HEK293 (cell line): ENCODE results near the gene PHETA2.

Experiments
- BCL11B ChIP-seq: fragments of 450-650 bp; formaldehyde crosslinking; IDR thresholded peaks from 2 replicates; pipeline ENCODE4 v1.5.1; 2016; ENCODE audit warnings: low read depth, missing biosample characterization, missing genetic modification characterization
- FEZF1 ChIP-seq: fragments of 450-650 bp; formaldehyde crosslinking; IDR thresholded peaks from 2 replicates; pipeline ENCODE4 v1.5.1; 2016; ENCODE audit warnings: missing biosample characterization, missing genetic modification characterization
- GLIS2 ChIP-seq: fragments of 450-650 bp; formaldehyde crosslinking; IDR thresholded peaks from 2 replicates; pipeline ENCODE4 v1.5.1; 2016; ENCODE audit warnings: missing biosample characterization, missing genetic modification characterization
- HOXC10 ChIP-seq: sonication (generic); formaldehyde crosslinking; IDR thresholded peaks from 2 replicates; pipeline ENCODE4 v1.8.1; 2023; ENCODE audit warnings: mild to moderate bottlenecking, missing genetic modification reagents
- KLF8 ChIP-seq: fragments of 450-650 bp; formaldehyde crosslinking; IDR thresholded peaks from 2 replicates; pipeline ENCODE4 v1.5.1; 2016; ENCODE audit warnings: missing biosample characterization, missing genetic modification characterization
- PRDM1 ChIP-seq: fragments of 450-650 bp; formaldehyde crosslinking; IDR thresholded peaks from 2 replicates; pipeline ENCODE4; 2016; ENCODE audit warnings: missing biosample characterization, missing genetic modification characterization
- SCRT2 ChIP-seq: fragments of 450-650 bp; formaldehyde crosslinking; IDR thresholded peaks from 2 replicates; pipeline ENCODE4 v1.5.1; 2016; ENCODE audit warnings: missing biosample characterization, missing genetic modification characterization
- TCF7L2 ChIP-seq: IDR thresholded peaks from 2 replicates; pipeline ENCODE4 v1.6.1; 2011; ENCODE audit warnings: low read depth, mild to moderate bottlenecking, inconsistent platforms, low read length, moderate library complexity, borderline replicate concordance
- TRIM28 ChIP-seq: IDR thresholded peaks from 2 replicates; pipeline ENCODE4 v1.6.1; 2011; ENCODE audit warnings: low read length, control low read depth, borderline replicate concordance
- ZBTB1 ChIP-seq: fragments of 450-650 bp; formaldehyde crosslinking; IDR thresholded peaks from 2 replicates; pipeline ENCODE4 v1.5.1; 2016; ENCODE audit warnings: missing biosample characterization, missing genetic modification characterization
- ZBTB7A ChIP-seq: fragments of 450-650 bp; formaldehyde crosslinking; IDR thresholded peaks from 2 replicates; pipeline ENCODE4 v1.5.1; 2016; ENCODE audit warnings: low read depth, missing biosample characterization, missing genetic modification characterization
- ZFP37 ChIP-seq: fragments of 450-650 bp; formaldehyde crosslinking; IDR thresholded peaks from 2 replicates; pipeline ENCODE4 v1.5.1; 2016; ENCODE audit warnings: missing biosample characterization, missing genetic modification characterization
- ZIC2 ChIP-seq: fragments of 450-650 bp; formaldehyde crosslinking; IDR thresholded peaks from 2 replicates; pipeline ENCODE4 v1.5.1; 2016; ENCODE audit warnings: missing biosample characterization, missing genetic modification characterization
- ZNF155 ChIP-seq: fragments of 450-650 bp; formaldehyde crosslinking; IDR thresholded peaks from 2 replicates; pipeline ENCODE4 v1.5.1; 2016; ENCODE audit warnings: missing biosample characterization, missing genetic modification characterization
- ZNF184 ChIP-seq: fragments of 450-650 bp; IDR thresholded peaks from 2 replicates; pipeline ENCODE4 v1.5.1; 2018; ENCODE audit warnings: missing biosample characterization, mild to moderate bottlenecking, missing genetic modification characterization
- ZNF335 ChIP-seq: fragments of 450-650 bp; formaldehyde crosslinking; conservative IDR thresholded peaks from 2 replicates; pipeline ENCODE4 v1.5.1; 2016; ENCODE audit warnings: missing biosample characterization, missing genetic modification characterization
- ZNF341 ChIP-seq: fragments of 450-650 bp; formaldehyde crosslinking; IDR thresholded peaks from 2 replicates; pipeline ENCODE4; 2016; ENCODE audit warnings: low read depth, missing biosample characterization, missing genetic modification characterization
- ZNF391 ChIP-seq: fragments of 450-650 bp; formaldehyde crosslinking; IDR thresholded peaks from 2 replicates; pipeline ENCODE4 v1.5.1; 2016; ENCODE audit warnings: low read depth, missing biosample characterization, missing genetic modification characterization, borderline replicate concordance
- ZNF394 ChIP-seq: fragments of 450-650 bp; formaldehyde crosslinking; IDR thresholded peaks from 2 replicates; pipeline ENCODE4 v1.5.1; 2016; ENCODE audit warnings: missing biosample characterization, missing genetic modification characterization, mild to moderate bottlenecking, moderate library complexity, borderline replicate concordance
- ZNF561 ChIP-seq: fragments of 450-650 bp; IDR thresholded peaks from 2 replicates; pipeline ENCODE4 v1.5.1; 2018; ENCODE audit warnings: missing biosample characterization, missing genetic modification characterization, borderline replicate concordance
- ZNF610 ChIP-seq: fragments of 450-650 bp; formaldehyde crosslinking; IDR thresholded peaks from 2 replicates; pipeline ENCODE4 v1.5.1; 2016; ENCODE audit warnings: missing biosample characterization, missing genetic modification characterization, borderline replicate concordance
- ZNF654 ChIP-seq: fragments of 450-650 bp; formaldehyde crosslinking; IDR thresholded peaks from 2 replicates; pipeline ENCODE4 v1.5.1; 2016; ENCODE audit warnings: low read depth, missing biosample characterization, missing genetic modification characterization
- ZNF777 ChIP-seq: fragments of 450-650 bp; formaldehyde crosslinking; IDR thresholded peaks from 2 replicates; pipeline ENCODE4 v1.5.1; 2017; ENCODE audit warnings: missing biosample characterization, missing genetic modification characterization, borderline replicate concordance
- ZSCAN30 ChIP-seq: fragments of 450-650 bp; IDR thresholded peaks from 2 replicates; pipeline ENCODE4 v1.5.1; 2018; ENCODE audit warnings: missing biosample characterization, mild to moderate bottlenecking, missing genetic modification characterization, moderate library complexity
- TF ChIP-seq, protein P1 (sequence below): fragments of 450-650 bp; formaldehyde crosslinking; IDR thresholded peaks from 2 replicates; pipeline ENCODE4 v1.5.1; 2016; ENCODE audit warnings: missing biosample characterization, missing genetic modification characterization
- TF ChIP-seq, protein P2 (sequence below): fragments of 450-650 bp; formaldehyde crosslinking; IDR thresholded peaks from 2 replicates; pipeline ENCODE4 v1.5.1; 2016; ENCODE audit warnings: missing biosample characterization, missing genetic modification characterization
- TF ChIP-seq, protein P3 (sequence below): fragments of 450-650 bp; formaldehyde crosslinking; IDR thresholded peaks from 2 replicates; pipeline ENCODE4 v1.5.1; 2016; ENCODE audit warnings: missing biosample characterization, missing genetic modification characterization
- TF ChIP-seq, protein P4 (sequence below): fragments of 450-650 bp; formaldehyde crosslinking; optimal IDR thresholded peaks from 2 replicates; pipeline ENCODE3; 2016; ENCODE audit warnings: missing biosample characterization, mild to moderate bottlenecking, missing genetic modification characterization
- TF ChIP-seq, protein P5 (sequence below): fragments of 450-650 bp; formaldehyde crosslinking; IDR thresholded peaks from 2 replicates; pipeline ENCODE4 v1.5.1; 2016; ENCODE audit warnings: missing biosample characterization, missing genetic modification characterization

The PHETA2 gene

DNA sequence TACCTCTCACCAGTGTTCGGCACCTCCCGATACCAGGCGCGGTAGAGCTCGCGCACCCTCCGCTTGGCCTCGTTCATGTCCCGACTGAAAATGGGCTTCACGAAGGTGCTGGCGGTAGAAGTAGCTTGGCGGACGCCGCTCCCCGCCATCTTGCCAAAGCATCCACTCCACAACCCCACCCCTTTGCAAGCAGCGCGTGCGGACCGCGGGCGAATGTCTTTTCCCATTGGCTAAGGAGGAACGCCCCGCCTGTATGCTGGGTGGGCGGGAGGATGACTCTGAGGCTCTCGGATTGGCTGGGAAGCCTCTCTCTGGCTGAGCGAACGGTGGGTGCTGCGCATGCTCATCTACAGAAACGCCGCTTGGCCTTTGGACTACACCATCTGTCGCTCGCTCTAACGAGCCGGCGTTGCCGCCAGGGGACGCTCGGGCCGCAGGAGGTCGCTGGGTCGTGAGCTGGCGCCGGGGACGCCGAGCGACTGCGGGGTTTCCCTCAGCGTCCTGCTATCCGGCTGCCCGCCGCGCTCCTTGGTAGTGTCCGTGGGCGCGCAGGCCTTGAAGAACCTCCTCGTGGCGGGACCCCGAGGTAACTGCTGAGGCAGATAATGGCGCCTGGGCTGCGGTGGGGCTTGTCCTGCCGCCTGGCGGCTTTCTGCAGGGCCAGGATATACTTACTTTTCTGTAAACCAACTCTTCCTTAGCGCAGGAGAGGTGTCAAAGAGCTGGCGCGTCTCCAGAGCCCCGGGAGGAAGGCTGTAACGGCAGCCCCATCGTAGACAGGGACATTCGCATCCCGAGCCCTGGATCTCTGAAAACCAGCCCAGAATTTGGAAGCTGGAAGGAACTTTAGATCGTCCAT, 16.8 kb downstream of the PHETA2 start, which contains the start of gene NDUFA6 (continued):
- TF ChIP-seq ZNF777 (tag by site-specific recombination) = 0 out of 2 replicates have a peak, but pooled peaks have one; percentile 54
- peak; percentile 72 for TF ChIP-seq TRIM28
- TF ChIP-seq ZNF610 (tag by site-specific recombination) = peak; percentile 24; the same call in 1 of the 2 replicates
- peak; percentile 93 for TF ChIP-seq ZIC2 (tag by site-specific recombination)
- TF ChIP-seq ZNF394 = peak; percentile 21; the same call in 1 of the 2 replicates
- peak; percentile 66; the same call in 1 of the 2 replicates for TF ChIP-seq ZNF561
- no peak for TF ChIP-seq ZBTB1
- peak; percentile 40; the same call in 1 of the 2 replicates for TF ChIP-seq ZNF184
- peak; percentile 43; the same call in 1 of the 2 replicates for TF ChIP-seq TCF7L2
- TF ChIP-seq, protein P1, sequence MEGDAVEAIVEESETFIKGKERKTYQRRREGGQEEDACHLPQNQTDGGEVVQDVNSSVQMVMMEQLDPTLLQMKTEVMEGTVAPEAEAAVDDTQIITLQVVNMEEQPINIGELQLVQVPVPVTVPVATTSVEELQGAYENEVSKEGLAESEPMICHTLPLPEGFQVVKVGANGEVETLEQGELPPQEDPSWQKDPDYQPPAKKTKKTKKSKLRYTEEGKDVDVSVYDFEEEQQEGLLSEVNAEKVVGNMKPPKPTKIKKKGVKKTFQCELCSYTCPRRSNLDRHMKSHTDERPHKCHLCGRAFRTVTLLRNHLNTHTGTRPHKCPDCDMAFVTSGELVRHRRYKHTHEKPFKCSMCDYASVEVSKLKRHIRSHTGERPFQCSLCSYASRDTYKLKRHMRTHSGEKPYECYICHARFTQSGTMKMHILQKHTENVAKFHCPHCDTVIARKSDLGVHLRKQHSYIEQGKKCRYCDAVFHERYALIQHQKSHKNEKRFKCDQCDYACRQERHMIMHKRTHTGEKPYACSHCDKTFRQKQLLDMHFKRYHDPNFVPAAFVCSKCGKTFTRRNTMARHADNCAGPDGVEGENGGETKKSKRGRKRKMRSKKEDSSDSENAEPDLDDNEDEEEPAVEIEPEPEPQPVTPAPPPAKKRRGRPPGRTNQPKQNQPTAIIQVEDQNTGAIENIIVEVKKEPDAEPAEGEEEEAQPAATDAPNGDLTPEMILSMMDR = peak; percentile 100
- 0 out of 2 replicates have a peak, but pooled peaks have one; percentile 64 for TF ChIP-seq ZBTB7A (tag by site-specific recombination)
- peak; percentile 82; the same call in 1 of the 2 replicates for TF ChIP-seq KLF8 (tag by site-specific recombination)
- TF ChIP-seq SCRT2 (tag by site-specific recombination) = peak; percentile 41; the same call in 1 of the 2 replicates
- peak; percentile 21 for TF ChIP-seq ZFP37 (tag by site-specific recombination)
- peak; percentile 88 for TF ChIP-seq ZSCAN30
- peak; percentile 65 for TF ChIP-seq ZNF341 (tag by site-specific recombination)
- 0 out of 2 replicates have a peak, but pooled peaks have one; percentile 45 for TF ChIP-seq HOXC10 (CRISPR knock-in tag)
- TF ChIP-seq FEZF1 (tag by site-specific recombination) = no peak
- TF ChIP-seq, protein P2, sequence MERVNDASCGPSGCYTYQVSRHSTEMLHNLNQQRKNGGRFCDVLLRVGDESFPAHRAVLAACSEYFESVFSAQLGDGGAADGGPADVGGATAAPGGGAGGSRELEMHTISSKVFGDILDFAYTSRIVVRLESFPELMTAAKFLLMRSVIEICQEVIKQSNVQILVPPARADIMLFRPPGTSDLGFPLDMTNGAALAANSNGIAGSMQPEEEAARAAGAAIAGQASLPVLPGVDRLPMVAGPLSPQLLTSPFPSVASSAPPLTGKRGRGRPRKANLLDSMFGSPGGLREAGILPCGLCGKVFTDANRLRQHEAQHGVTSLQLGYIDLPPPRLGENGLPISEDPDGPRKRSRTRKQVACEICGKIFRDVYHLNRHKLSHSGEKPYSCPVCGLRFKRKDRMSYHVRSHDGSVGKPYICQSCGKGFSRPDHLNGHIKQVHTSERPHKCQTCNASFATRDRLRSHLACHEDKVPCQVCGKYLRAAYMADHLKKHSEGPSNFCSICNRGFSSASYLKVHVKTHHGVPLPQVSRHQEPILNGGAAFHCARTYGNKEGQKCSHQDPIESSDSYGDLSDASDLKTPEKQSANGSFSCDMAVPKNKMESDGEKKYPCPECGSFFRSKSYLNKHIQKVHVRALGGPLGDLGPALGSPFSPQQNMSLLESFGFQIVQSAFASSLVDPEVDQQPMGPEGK (tag by site-specific recombination) = 0 out of 2 replicates have a peak, but pooled peaks have one; percentile 7
- TF ChIP-seq ZNF335 (tag by site-specific recombination) = peak; percentile 70
- TF ChIP-seq BCL11B (tag by site-specific recombination) = peak; percentile 86; the same call in 1 of the 2 replicates
- TF ChIP-seq GLIS2 = peak; percentile 86
- TF ChIP-seq ZNF654 = peak; percentile 60
- TF ChIP-seq ZNF391 (tag by site-specific recombination) = no peak; the same call in 1 of the 2 replicates
- TF ChIP-seq, protein P3, sequence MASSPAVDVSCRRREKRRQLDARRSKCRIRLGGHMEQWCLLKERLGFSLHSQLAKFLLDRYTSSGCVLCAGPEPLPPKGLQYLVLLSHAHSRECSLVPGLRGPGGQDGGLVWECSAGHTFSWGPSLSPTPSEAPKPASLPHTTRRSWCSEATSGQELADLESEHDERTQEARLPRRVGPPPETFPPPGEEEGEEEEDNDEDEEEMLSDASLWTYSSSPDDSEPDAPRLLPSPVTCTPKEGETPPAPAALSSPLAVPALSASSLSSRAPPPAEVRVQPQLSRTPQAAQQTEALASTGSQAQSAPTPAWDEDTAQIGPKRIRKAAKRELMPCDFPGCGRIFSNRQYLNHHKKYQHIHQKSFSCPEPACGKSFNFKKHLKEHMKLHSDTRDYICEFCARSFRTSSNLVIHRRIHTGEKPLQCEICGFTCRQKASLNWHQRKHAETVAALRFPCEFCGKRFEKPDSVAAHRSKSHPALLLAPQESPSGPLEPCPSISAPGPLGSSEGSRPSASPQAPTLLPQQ (tag by site-specific recombination) = 0 out of 2 replicates have a peak, but pooled peaks have one; percentile 79
- TF ChIP-seq, protein P4, sequence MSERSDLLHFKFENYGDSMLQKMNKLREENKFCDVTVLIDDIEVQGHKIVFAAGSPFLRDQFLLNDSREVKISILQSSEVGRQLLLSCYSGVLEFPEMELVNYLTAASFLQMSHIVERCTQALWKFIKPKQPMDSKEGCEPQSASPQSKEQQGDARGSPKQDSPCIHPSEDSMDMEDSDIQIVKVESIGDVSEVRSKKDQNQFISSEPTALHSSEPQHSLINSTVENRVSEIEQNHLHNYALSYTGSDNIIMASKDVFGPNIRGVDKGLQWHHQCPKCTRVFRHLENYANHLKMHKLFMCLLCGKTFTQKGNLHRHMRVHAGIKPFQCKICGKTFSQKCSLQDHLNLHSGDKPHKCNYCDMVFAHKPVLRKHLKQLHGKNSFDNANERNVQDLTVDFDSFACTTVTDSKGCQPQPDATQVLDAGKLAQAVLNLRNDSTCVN (tag by site-specific recombination) = peak; percentile 91
- no peak for TF ChIP-seq ZNF155 (tag by site-specific recombination)
- TF ChIP-seq PRDM1 (tag by site-specific recombination) = no peak
- TF ChIP-seq, protein P5, sequence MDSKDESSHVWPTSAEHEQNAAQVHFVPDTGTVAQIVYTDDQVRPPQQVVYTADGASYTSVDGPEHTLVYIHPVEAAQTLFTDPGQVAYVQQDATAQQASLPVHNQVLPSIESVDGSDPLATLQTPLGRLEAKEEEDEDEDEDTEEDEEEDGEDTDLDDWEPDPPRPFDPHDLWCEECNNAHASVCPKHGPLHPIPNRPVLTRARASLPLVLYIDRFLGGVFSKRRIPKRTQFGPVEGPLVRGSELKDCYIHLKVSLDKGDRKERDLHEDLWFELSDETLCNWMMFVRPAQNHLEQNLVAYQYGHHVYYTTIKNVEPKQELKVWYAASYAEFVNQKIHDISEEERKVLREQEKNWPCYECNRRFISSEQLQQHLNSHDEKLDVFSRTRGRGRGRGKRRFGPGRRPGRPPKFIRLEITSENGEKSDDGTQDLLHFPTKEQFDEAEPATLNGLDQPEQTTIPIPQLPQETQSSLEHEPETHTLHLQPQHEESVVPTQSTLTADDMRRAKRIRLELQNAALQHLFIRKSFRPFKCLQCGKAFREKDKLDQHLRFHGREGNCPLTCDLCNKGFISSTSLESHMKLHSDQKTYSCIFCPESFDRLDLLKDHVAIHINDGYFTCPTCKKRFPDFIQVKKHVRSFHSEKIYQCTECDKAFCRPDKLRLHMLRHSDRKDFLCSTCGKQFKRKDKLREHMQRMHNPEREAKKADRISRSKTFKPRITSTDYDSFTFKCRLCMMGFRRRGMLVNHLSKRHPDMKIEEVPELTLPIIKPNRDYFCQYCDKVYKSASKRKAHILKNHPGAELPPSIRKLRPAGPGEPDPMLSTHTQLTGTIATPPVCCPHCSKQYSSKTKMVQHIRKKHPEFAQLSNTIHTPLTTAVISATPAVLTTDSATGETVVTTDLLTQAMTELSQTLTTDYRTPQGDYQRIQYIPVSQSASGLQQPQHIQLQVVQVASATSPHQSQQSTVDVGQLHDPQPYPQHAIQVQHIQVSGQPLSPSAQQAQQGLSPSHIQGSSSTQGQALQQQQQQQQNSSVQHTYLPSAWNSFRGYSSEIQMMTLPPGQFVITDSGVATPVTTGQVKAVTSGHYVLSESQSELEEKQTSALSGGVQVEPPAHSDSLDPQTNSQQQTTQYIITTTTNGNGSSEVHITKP (tag by site-specific recombination) = peak; percentile 99
